Measurements from ENCODE around the gene CCDC34. TPM values are rescaled to one million over a fixed set of nuclear protein-coding genes. Genes with fewer than 3 reads are reported as not detected.
"Not testable (repeated sequence)": the region's sequence is repeated elsewhere in the genome, so short reads cannot be mapped to it uniquely, and the experiment has no call there.

Gene CCDC34
- total RNA-seq, 1 donor from 2014 or later: 13.0 TPM

DNA sequence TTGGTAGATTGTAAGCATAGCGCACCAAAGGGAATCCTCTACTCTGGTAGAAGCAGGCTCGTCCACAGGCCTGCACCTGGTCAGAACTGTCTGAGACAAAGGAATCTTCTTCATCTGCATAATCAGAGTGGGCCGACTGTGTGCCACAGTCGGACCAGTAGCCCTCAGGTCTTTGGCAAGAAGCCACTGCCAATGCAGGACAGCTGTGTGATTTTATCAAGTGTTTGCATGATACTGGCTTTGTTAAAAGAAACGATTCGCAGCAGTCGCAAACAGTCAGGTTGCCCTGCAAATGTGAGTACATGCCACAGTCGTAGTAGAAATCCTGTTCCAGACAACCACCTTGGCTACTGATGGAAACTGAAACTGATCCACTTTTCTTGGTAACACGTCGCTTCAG lies 4.9 kb upstream of the CCDC34 start:
- intact Hi-C loops (cut with micrococcal nuclease): no loop called here

DNA sequence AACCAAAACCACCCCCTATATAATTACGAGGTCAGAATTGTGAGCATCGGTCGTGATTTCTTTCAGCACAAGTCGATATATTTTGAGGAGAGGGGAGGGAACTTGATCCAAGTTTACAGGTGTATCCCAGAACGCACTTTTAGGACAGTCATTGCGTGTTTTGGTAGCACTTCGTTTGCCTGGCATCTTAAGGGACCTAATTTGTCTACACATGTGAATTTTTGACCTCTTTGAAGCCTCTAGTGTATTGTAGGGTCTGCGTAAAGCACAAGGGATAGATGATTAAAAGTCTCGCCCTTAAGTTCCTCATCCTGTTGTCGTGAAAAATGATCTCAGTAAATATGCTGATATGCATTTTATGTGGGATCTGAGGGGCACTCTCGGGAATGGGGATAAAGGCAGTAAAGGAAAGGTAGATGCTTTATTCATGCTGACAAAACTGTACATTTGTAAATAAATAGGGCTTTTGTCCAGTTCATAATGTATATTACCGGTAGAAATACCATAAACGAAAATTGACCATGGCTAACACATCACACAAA lies 632 bp upstream of the CCDC34 start:
- intact Hi-C loops (cut with micrococcal nuclease): loop anchor here (1.0 to 5.0 kb wide), 4 partner anchors 15 to 744 kb away; partner anchors contain the start of genes KIF18A, LGR4, LIN7C and METTL15

DNA sequence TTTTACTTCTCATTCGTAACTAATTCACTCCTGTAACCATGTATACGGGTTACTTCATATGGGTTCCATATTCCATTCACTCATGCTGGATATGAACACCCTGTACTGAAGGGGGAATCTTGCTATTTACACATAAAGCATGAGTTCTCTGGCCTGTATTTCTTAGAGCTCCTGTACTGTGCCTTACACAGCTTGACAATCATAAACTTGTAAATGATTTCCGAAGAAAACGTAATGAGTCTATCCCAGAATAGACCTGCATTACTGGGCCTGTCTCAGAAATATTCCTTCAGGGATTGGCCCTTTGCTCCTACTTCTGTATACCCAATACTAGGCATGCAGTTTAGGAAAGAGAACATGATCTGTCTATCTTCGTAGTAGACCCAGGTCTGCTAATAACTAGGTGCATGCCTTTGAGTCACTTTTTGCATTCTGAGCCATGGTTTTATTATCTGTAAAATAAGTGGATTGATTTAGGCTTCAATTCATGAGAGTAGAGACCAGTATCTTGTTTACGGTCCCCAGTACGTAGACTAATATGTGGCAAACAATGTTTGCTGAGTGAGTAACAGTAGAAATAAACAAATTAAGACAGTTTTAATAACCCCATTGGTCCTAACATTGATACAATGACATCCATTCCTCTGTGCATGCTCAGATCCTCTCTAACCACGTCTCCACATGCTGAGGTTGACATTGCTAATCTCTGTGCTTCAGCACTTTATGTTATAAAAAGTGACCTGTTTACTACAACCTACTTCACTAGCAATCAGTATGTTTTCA lies 1.2 kb downstream of the CCDC34 start:
- intact Hi-C loops (cut with micrococcal nuclease): loop anchor here (5.0 kb wide), 1 partner anchor 745 kb away; the partner anchor contains the start of genes KIF18A and METTL15

DNA sequence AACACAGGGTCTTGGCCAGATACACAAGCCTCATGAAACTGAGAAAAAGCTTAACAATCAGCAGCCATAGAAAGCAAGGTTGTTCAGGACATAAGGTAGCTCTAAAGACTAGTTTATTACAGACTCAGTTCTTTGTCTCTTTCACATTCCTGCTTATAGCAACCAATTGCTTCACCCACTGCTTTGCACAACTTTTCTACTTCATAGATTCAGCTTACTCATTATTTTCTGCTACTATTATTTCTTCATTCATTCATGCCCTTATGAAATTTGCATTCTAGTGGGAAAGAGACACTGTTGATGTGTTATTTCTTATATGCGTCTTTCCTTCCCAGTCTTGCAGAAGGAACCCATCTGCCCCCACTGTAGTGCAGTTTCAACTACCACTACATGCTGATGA lies 4.7 kb downstream of the CCDC34 start:
- intact Hi-C loops (cut with micrococcal nuclease): loop anchor here (10.0 kb wide), 1 partner anchor 57 kb away; no protein-coding TSS in a partner anchor

DNA sequence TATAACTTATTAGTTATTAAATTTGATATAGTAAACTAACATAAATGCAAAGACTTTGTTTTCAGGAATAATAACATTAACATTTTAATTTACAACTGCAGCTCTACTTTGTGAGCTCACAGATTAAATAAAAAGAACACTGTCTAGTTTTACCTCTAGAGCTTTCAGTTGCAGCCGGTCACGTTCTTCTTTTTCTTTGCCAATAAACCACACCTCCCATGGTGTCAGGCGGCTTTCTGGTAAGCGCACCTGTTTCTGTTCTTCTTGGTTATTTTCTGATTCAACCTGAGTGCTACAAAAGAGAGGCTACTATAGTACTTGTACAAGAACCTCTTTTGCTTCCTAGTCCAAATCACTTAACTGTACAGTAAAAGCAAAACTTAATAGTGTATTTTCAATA lies 5.8 kb downstream of the CCDC34 start:
- intact Hi-C loops (cut with micrococcal nuclease): loop anchor here (10.0 kb wide), 1 partner anchor 58 kb away; no protein-coding TSS in a partner anchor

DNA sequence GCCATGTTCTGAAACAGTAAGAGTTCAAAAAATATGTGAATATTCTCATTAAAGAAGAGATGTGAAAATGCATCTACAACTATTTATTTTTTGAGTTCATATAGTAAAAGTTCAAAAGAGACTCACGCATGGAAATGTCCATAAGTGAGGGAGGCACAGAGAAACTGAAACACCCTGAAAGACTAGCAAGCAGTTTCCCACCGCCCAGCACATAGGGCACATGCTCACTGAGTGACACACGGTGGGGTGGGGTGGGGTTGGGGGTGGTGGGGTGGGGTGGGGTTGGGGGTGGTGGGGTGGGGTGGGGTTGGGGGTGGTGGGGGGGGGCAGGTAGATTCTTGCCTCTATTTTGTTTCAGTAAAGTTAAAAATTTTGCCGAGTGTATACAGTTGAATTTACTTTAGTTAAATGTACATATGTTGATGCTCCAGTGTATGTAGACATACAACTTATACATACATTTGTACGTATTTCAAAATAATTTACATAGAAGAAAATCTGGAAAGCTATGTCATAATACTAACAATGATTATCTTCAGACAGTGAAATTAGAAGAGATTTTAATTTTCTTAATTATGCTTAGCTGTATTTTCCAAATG lies 6.3 kb downstream of the CCDC34 start:
- intact Hi-C loops (cut with micrococcal nuclease): loop anchor here (10.0 kb wide), 1 partner anchor 58 kb away; no protein-coding TSS in a partner anchor

DNA sequence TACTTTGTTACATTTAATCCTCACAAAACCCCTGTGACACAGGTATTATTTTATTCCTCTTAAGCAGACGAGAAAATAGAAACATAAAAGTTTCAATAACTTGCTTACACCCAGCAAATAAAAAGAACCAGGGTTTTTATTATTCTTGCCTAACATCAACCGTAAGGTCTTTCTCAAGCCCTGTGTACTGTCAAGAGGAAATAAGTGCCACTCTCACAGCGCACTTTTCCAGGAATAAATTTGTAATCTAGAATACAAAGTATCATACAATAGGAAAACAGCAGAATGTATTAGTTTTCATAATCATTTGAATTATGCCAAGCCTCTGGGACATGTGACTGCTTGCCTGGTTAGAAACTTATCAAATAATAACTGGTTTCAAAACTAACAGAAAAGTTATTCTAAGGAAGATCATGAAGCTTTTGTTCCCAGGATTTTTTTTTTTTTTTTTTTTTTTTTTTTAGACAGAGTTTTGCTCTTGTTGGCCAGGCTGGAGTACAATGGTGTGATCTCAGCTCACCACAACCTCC lies 7.4 kb downstream of the CCDC34 start:
- intact Hi-C loops (cut with micrococcal nuclease): loop anchor here (10.0 kb wide), 1 partner anchor 59 kb away; no protein-coding TSS in a partner anchor

DNA sequence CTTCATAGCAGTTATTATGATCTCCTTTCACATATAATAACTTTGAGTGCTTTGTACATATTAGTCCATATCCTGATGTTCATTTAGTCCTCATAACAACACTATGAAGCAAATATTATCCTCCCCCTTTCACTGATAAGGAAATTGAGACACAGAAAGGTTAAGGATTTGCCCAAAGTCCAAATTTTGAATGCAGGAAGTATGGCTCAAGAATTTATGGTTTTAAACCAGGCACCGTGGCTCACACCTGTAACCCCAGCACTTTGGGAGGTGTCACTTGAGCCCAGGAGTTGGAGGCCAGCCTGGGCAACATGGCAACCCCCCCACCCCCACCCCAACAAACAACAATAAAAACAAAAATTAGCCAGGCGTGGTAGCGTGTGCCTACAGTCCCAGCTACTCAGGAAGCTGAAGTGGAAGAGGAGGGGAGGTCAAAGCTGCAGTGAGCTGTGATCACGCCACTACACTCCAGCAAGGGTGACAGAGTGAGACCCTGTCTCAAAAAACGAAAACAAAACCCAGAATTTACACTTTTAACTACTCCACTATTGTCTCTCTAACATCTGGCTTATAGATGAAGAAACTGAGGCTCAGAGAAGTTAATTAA lies 8.6 kb downstream of the CCDC34 start:
- intact Hi-C loops (cut with micrococcal nuclease): loop anchor here (10.0 kb wide), 1 partner anchor 60 kb away; no protein-coding TSS in a partner anchor

DNA sequence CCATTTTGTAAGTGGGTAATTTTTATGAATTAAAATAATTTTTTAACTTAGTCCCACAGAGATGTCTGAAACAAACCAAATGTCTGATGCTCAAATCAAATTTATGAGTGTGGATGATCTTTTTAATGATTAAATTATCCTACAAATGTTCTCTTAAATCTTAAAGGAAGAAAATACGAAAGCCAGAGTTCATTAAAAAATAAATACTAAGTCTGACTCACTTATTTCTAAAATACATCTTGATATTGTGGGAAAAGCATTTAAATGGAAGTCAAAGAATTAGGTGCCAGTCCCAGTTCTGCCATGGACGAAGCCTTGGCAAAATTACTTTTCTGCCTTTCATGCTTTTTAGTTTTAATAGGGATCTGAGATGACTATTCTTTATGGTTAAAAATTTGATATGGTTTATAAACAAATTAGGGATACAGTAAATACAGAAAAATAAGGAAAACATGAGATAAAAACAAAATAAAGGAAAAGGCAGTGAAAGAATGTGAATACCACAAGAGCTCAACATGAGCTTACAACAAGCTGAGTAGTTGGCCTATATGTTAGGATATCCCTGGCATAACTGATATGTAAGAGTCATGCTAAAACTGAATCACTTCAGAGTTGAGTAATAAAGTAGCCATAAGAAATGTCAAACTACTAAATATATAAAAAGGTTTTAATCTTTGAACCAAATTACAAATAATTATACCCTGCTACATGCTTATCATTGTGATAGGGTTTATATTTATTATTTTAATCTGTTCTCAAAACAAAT lies 9.2 kb downstream of the CCDC34 start:
- intact Hi-C loops (cut with micrococcal nuclease): loop anchor here (10.0 kb wide), 1 partner anchor 61 kb away; no protein-coding TSS in a partner anchor

DNA sequence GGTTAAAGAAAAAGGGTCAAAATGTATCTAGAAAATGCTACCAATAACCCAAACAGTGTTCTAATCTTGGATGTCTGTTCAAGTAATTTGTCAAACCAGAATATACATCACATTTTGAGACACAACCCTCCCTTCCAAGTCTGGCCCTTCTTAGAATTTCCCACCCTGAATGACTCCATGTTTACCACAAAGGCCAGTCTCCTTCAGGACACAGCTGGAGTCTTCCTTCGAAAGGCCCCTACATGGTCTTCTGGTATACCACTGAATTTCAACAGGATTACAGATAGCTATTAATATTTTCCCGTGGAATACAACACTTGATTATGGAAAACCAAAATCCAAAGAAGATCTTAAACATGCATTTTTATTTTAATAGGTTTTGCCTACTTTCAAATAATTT lies 10.2 kb downstream of the CCDC34 start:
- intact Hi-C loops (cut with micrococcal nuclease): loop anchor here (10.0 kb wide), 1 partner anchor 62 kb away; no protein-coding TSS in a partner anchor

DNA sequence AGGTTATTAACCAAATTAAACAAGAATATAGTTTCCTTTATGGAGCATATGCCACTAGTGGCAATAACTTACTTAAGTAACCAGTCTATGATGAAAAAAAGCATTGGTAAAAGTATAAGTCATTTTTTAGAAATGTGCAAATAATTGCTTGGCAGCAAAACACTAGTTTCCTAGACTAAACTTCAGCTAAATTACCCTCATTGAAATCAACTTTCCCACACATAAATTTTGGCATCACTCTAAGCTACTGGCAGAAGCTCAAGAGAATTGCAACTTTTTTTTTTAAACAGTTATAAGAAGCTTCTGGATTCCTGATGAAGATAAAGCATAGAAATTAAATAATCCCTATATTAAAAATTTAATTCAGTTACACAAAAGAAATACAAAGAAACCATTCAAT lies 12.5 kb downstream of the CCDC34 start:
- intact Hi-C loops (cut with micrococcal nuclease): loop anchor here (10.0 kb wide), 1 partner anchor 64 kb away; no protein-coding TSS in a partner anchor

DNA sequence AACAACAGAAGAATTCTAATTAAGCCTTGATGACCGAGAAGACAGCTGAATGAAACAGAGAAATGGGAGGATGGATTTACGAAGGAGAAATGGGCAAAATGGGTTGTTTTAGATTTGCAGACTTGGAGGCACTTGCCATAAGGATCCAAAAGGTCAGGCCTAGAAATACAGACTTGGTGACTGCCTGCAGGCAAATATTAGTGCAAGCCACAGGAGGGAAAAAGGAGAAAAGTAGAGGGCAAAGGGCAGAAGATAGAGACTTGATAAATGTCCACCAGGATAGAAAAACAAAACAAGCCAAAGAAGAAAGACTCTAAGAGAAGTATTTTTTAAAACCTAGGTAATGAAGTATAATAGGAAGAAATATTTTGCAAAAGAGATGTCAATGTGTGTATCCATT lies 13.1 kb downstream of the CCDC34 start:
- intact Hi-C loops (cut with micrococcal nuclease): loop anchor here (10.0 kb wide), 1 partner anchor 65 kb away; no protein-coding TSS in a partner anchor

DNA sequence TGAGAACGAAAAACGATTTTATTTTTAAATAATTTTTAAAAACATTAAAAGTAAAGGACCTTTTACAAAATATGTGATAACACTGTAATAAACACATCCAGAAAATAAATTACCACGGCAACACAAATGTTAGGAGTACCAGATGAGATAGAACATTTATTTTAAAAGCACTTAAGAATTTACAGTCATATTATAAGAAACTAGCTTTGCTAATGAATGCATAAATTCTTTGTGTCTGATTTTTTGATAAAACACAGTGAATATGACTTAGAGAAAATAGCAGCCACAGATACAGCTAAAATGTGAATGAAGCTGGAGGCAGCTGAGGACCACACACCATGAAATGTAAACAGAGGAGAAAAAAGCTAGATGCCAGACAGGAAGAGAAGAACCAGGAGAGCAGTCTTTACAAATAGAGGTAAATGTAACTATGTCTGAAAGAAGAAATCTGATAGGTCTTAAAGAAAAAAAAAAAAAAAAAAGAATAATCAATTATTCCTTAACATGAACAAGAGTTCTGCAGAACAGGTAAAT lies 14.6 kb downstream of the CCDC34 start:
- intact Hi-C loops (cut with micrococcal nuclease): no loop called here

DNA sequence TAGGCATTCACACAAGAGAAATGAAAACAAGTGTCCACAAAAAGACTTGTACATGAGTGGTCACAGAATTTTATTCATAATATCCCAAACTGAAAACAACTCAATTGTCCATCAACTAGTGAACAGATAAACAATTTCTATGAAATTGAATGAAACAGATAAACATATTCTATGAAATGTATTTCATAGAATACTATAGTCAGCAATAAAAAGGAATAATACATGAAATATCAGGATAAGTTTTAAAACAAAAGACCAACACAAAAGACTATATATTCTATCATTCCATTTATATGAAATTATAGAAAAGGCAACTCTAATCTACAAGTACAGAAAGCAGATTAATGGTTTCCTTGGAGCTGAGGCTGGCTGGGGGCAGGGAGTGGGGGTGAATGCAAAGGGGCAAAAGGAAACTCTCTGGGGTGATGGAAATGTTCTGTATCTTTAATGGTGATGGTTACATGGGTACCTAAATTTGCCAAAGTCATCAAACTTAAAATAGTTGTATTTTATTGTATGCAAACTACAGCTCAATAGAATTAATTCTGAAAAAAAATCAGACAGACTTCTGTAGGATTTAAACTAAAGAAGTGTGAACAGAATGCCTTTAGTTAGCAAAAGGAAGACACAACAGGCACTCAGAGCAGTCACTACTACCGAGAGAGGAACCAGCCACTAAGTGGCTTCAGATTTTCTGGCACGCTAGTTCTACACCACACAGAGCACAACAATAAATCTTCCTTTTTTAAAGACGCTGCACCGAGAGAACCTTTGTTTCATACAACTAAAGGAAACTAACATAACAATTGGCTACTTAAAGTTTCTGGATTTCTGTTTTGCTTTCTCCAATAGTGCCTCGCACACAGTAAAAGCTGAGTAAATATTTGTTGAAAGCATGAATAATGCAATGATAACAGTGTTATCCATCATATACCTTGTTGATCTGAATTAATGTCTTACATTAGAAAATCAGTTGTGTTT lies 15.4 kb downstream of the CCDC34 start:
- intact Hi-C loops (cut with micrococcal nuclease): no loop called here

DNA sequence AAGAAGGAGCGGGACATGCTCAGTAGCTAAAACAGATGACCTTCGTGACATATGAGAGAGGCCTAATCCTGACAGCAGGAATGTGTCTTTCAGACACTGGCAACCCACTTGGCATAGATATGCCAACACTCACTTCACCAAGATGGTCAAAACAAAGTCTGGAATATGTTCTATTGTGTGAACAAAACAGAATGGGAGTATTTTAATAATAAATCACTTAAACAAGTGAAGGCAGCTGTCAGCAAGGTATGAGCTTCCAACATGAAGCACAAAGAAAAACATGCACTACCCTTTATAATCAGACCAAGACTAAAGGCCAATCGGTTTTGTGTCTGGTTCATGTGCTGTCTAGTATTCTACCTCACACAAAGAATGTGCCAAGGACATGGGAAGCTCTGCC lies 23.1 kb downstream of the CCDC34 start:
- intact Hi-C loops (cut with micrococcal nuclease): no loop called here

DNA sequence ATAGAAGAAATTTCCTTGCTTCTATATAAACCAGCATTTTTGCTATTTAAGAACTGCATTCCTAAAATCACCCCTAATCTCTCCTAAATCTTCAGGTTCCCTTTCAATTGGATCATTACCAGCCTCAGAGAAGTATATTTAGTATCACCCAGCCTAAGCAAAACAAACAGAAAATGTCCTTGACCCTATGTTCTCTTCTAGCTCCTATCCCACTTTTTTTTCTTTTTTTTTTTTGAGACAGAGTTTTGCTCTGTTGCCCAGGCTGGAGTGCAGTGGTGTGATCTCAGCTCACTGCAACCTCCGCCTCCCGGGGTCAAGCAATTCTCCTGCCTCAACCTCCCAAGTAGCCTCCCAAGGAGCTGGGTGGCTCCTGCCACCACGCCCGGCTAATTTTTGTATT lies 28.3 kb downstream of the CCDC34 start:
- intact Hi-C loops (cut with micrococcal nuclease): not testable (repeated sequence)

DNA sequence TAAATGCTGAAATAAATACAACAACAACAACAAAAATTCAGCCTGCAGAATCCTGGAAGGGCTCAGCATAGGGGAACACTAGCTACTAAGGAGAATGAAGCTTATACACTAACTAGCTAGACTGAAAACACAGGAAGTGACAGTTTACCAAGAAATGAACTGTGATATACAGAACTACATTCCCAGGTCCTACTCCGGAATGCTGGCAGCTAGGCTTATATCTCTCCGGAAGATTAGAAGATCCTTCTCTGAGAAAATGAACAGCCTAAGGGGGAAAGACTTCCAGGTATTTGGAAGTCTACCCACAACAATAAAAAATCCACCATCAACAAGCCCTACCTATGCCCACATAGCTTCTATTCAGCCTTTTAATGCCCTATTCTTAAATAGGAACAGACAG lies 31.0 kb downstream of the CCDC34 start:
- intact Hi-C loops (cut with micrococcal nuclease): no loop called here

DNA sequence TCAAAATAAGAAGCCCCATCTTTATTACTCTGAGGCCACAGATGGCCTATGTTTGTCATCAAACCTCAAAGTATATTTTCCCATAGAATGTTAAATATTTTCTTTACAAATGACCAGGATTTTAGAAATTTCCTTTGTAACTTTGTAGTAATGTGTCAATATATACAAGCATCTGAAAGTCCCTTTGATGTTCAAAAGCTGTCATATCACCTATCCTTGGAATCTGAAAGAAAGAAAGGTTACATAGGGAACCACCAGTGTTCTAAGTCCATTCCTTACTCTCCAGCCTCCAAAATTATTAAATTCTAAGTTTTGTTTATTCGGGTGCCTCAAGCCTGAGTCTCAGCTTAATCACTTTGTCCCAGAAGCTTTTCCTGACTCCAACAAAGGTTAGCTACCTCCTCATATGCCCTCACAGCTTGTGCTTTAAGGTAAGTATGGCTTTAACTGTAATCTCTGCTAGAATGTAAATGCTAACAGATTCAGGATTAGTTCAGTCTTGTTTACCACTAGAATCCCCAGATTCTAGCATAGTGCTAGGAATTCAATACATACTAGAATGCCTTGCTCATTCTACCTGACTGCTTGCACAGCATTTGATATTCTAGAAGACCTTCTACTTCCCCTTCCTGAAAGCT lies 32.3 kb downstream of the CCDC34 start:
- intact Hi-C loops (cut with micrococcal nuclease): no loop called here

All from T-helper 2 cell treated with Interferon-gamma antibody and Interleukin-4, amounts not matched to agents 100 ng/mL and 5 ng/mL, for 36 hours (primary cell).